ENCODE results near the gene CHRNA4. TPM values are rescaled to one million over a fixed set of nuclear protein-coding genes. Genes with fewer than 3 reads are reported as not detected.

Gene CHRNA4
- total RNA-seq, 1 experiment from 2014 or later: 2.4 TPM

DNA sequence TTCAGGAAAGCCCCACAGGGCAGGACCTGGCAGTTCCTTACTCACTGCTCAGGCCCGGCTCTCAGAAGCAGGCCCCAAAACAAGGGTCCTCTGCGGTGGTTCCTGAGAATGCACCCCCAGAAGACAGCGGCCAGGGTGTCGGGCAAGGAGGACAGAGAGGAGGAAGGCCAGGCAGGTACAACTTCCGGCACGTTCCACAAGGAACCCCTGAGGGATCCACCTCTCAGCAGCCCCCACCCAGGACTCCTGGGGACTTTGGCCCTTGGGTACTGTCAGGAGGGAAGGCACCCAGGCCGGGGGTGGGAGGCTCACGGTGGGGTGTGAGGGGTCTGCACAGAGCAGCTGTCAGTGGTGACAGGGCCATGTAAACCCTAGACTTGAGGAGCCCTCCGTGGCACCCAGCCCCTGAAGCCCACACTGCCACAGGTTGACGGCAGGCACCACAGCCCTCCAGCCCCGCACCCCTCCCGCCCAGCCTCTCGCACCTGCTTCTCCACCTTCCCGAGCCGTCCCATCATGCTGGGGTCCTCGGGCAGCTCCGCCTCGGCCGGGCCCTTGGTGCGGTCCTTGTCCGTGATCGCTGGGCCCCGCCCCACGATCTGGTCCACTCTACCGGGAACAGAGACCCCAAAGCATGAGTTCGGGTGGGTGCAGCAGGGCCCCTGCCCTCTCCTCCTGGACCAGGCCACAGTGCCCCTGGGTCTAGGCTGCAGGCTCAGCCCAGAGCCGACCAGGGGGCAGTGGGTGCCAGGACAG is 47.0 kb upstream of the CHRNA4 start:
- Histone ChIP-seq H3K27ac (ENCODE audit: low read length) (no peak overlapping the region), H3K4me1 (ENCODE audit: control insufficient read depth, insufficient read depth, low read length) (no peaks in the 10 kb centered on the region), H3K4me3 (ENCODE audit: low read depth in 2 of 2, low read length in 2 of 2) (no peak overlapping the region), H3K36me3 (ENCODE audit: control insufficient read depth, insufficient read depth, low read length) (no peaks in the 10 kb centered on the region), H3K27me3 (ENCODE audit: control insufficient read depth, insufficient read depth, low read length) (no peaks in the 10 kb centered on the region), H3K9me3 (ENCODE audit: control insufficient read depth, insufficient read depth, low read depth, low read length) (no peaks in the 10 kb centered on the region)
- ChIA-PET CTCF (no interaction called here), POLR2A (no interaction called here)
- ATAC-seq: no peak
- in situ Hi-C loops (cut with HindIII; ENCODE audit: low pct_unique_long_range_greater_than_20kb, low sequenced_read_pairs) (no loop called here), intact Hi-C loops (cut with micrococcal nuclease; ENCODE audit: unreplicated experiment) (no loop called here)
- DNase-seq (ENCODE audit: low read depth, low spot score): no peak
- BruUV-seq (replicated peaks): no TSS peak
- TF ChIP-seq, protein P1, sequence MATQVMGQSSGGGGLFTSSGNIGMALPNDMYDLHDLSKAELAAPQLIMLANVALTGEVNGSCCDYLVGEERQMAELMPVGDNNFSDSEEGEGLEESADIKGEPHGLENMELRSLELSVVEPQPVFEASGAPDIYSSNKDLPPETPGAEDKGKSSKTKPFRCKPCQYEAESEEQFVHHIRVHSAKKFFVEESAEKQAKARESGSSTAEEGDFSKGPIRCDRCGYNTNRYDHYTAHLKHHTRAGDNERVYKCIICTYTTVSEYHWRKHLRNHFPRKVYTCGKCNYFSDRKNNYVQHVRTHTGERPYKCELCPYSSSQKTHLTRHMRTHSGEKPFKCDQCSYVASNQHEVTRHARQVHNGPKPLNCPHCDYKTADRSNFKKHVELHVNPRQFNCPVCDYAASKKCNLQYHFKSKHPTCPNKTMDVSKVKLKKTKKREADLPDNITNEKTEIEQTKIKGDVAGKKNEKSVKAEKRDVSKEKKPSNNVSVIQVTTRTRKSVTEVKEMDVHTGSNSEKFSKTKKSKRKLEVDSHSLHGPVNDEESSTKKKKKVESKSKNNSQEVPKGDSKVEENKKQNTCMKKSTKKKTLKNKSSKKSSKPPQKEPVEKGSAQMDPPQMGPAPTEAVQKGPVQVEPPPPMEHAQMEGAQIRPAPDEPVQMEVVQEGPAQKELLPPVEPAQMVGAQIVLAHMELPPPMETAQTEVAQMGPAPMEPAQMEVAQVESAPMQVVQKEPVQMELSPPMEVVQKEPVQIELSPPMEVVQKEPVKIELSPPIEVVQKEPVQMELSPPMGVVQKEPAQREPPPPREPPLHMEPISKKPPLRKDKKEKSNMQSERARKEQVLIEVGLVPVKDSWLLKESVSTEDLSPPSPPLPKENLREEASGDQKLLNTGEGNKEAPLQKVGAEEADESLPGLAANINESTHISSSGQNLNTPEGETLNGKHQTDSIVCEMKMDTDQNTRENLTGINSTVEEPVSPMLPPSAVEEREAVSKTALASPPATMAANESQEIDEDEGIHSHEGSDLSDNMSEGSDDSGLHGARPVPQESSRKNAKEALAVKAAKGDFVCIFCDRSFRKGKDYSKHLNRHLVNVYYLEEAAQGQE (IDR thresholded peaks at IDR 0.05; ENCODE audit: insufficient read depth in 1 of 2, low read depth in 2 of 2, low read length in 1 of 2): no peak
- TF ChIP-seq POLR2AphosphoS5 (IDR thresholded peaks at IDR 0.05; ENCODE audit: low read depth, low read length) (no peak), SIN3A (IDR thresholded peaks at IDR 0.05; ENCODE audit: borderline replicate concordance, insufficient read depth, low read depth, low read length) (no peak), TCF7L2 (IDR thresholded peaks at IDR 0.05; ENCODE audit: low read depth, low read length) (no peak)
- TF ChIP-seq, protein P2, sequence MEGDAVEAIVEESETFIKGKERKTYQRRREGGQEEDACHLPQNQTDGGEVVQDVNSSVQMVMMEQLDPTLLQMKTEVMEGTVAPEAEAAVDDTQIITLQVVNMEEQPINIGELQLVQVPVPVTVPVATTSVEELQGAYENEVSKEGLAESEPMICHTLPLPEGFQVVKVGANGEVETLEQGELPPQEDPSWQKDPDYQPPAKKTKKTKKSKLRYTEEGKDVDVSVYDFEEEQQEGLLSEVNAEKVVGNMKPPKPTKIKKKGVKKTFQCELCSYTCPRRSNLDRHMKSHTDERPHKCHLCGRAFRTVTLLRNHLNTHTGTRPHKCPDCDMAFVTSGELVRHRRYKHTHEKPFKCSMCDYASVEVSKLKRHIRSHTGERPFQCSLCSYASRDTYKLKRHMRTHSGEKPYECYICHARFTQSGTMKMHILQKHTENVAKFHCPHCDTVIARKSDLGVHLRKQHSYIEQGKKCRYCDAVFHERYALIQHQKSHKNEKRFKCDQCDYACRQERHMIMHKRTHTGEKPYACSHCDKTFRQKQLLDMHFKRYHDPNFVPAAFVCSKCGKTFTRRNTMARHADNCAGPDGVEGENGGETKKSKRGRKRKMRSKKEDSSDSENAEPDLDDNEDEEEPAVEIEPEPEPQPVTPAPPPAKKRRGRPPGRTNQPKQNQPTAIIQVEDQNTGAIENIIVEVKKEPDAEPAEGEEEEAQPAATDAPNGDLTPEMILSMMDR (IDR thresholded peaks at IDR 0.05): no peak

DNA sequence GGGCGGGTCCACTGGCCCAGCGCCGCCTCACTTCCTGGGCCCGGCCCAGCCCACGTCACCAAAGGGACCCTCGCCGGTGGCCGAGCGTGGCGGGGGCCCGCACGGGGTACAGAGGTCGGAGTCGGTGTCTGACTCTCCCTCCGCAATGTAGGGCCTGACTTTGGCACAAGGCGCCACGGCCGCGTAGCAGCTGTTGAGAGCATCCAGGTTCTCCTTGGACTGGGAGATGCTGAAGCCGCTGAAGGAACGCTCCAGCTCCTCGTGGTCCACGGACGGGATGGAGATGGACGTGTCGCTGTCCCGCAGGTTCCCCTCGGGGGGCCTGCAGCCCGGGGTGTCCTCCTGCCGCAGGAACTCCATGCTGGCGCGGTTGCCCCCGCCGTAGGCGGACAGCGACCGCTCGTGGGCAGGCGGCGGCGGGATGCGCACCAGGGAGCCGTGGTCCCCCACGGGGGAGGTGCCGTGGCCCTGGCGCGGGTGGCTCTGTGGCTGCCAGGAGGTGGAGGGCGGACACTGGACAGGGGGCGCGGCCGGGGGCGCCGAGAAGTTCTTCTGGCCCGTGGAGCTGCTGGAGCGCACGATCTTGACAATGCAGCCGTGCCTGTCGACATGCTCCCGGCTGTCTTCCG is 45.6 kb upstream of the CHRNA4 start:
- no peaks in the 10 kb centered on the region for H3K27me3 ChIP-seq (ENCODE audit: control insufficient read depth, insufficient read depth, low read length)
- H3K27ac ChIP-seq (ENCODE audit: low read length): no peak overlapping the region
- H3K9me3 ChIP-seq (ENCODE audit: control insufficient read depth, insufficient read depth, low read depth, low read length): no peaks in the 10 kb centered on the region
- no peak for TF ChIP-seq POLR2AphosphoS5 (IDR thresholded peaks at IDR 0.05; ENCODE audit: low read depth, low read length)
- H3K36me3 ChIP-seq (ENCODE audit: control insufficient read depth, insufficient read depth, low read length): no peaks in the 10 kb centered on the region
- ChIA-PET CTCF (no interaction called here), POLR2A (no interaction called here)
- intact Hi-C loops (cut with micrococcal nuclease; ENCODE audit: unreplicated experiment): no loop called here
- no peak for DNase-seq (ENCODE audit: low read depth, low spot score)
- no TSS peak for BruUV-seq (replicated peaks)
- in situ Hi-C loops (cut with HindIII; ENCODE audit: low pct_unique_long_range_greater_than_20kb, low sequenced_read_pairs): no loop called here
- H3K4me1 ChIP-seq (ENCODE audit: control insufficient read depth, insufficient read depth, low read length): peaks cover 11% of the 10 kb centered on the region; the same call in 1 of the 2 replicates
- H3K4me3 ChIP-seq (ENCODE audit: low read depth in 2 of 2, low read length in 2 of 2): no peak overlapping the region
- ATAC-seq: no peak

- Histone ChIP-seq H3K4me3 (ENCODE audit: low read depth in 2 of 2, low read length in 2 of 2) (no peak overlapping the region), H3K36me3 (ENCODE audit: control insufficient read depth, insufficient read depth, low read length) (no peaks in the 10 kb centered on the region), H3K27ac (ENCODE audit: low read length) (no peak overlapping the region), H3K4me1 (ENCODE audit: control insufficient read depth, insufficient read depth, low read length) (peaks cover 11% of the 10 kb centered on the region; the same call in 1 of the 2 replicates), H3K27me3 (ENCODE audit: control insufficient read depth, insufficient read depth, low read length) (no peaks in the 10 kb centered on the region), H3K9me3 (ENCODE audit: control insufficient read depth, insufficient read depth, low read depth, low read length) (no peaks in the 10 kb centered on the region)
- intact Hi-C loops (cut with micrococcal nuclease; ENCODE audit: unreplicated experiment) (no loop called here), in situ Hi-C loops (cut with HindIII; ENCODE audit: low pct_unique_long_range_greater_than_20kb, low sequenced_read_pairs) (no loop called here)
- CTCF ChIA-PET: interaction anchor here (1.4 kb wide), 1 partner anchor 96 kb away, joined by 3 read pairs; no protein-coding TSS in a partner anchor
- no peak for DNase-seq (ENCODE audit: low read depth, low spot score)
- no peak for ATAC-seq
- POLR2A ChIA-PET: no interaction called here
- TF ChIP-seq TCF7L2 (IDR thresholded peaks at IDR 0.05; ENCODE audit: low read depth, low read length) (no peak), POLR2AphosphoS5 (IDR thresholded peaks at IDR 0.05; ENCODE audit: low read depth, low read length) (no peak), SIN3A (IDR thresholded peaks at IDR 0.05; ENCODE audit: borderline replicate concordance, insufficient read depth, low read depth, low read length) (no peak)
- TF ChIP-seq, protein P2 (IDR thresholded peaks at IDR 0.05): no peak
- TF ChIP-seq, protein P1 (IDR thresholded peaks at IDR 0.05; ENCODE audit: insufficient read depth in 1 of 2, low read depth in 2 of 2, low read length in 1 of 2): no peak
- no TSS peak for BruUV-seq (replicated peaks)
Measured at GRCh38 chr20:63406011-63406410, 44.9 kb upstream of the CHRNA4 start.
